ENCODE data around the gene TIGD1.
"Not testable (repeated sequence)": the region's sequence is repeated elsewhere in the genome, so short reads cannot be mapped to it uniquely, and the experiment has no call there.

TIGD1 gene

DNA sequence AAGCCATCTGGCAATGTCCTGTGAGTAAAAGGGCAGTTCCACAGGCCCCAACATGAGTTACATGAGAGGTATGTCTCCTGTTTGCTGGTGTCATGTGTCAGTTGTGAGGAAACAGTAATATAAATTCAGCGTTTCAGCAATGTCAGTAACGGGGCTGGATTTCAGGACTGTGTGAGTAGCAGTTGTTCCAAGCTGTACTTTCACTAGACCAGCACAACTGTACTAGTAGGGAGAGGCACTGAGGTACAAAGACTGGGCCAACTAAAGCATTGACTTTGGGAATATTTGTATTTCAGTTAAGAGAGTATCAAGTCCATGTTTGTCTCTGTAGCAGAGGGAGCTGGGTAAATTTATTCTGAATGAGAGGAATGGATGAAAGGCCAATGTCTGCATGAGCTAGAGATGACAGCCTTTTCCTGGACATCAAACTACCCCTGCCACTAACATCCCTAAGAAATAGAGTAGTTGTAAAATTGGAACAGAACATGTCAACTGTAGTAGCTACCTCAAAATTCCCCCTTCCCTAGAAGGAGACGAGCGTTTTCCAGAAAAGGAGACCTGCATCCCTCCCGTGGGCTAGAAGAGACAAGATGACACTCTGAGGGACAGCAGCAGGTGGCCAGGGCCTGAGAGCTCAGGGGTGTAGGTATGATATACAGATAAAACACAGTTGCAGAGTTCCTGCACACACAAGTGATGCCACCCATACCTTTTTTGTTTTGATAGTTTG lies 24.5 kb upstream of the TIGD1 start:
- Histone ChIP-seq H3K9me3 (replicated peaks in 1 of 11) (no peaks in the 10 kb centered on the region), H3K4me3 (no peak overlapping the region), H3K36me3 (peaks cover 54 to 98% (median 81%) of the 10 kb centered on the region in 11 experiments), H3K27ac (no peak overlapping the region), H3K27me3 (no peaks in the 10 kb centered on the region), H3K9ac (no peak overlapping the region), H3K4me1 (peaks cover 0 to 5% (median 0%) of the 10 kb centered on the region in 10 experiments; a peak in 2 of 20 replicates), H3K4me2 (no peak overlapping the region), H4K20me1 (peaks cover 0 to 19% (median 0%) of the 10 kb centered on the region in 11 experiments; a peak in 5 of 22 replicates)
- no peak for TF ChIP-seq Cebpa-rat (IDR thresholded peaks at IDR 0.05)

DNA sequence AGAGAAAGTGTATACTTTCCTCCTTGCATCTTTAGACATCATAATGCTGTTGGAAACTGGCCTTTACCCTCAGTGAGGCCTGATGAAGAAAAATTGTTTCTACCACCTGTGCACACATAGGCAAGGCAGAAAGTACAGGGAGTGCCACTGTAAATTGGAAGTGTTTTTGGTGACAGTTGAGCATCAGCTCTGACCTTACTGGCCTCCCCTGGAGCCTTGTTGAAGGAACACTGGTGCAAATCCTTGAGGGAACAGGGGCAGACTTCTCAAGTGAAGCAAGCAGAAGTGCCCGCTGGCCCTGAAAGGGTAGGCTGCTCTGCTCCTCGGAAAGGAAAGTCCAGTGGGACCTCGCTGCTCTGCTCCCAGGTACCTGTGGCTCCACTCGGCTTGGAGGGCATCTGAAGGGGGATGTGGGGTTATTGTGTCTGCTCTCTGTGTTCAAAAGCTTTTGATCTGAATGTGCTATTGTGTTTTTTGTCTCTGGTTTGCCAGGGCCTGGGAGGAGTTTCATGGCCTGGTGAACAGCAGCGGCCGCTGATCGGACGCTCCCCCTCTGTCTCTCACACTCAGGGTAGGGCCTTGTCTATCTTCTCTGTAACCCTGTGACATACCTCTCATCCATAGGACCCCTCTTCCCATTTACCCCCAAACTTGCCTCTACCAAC lies 23.5 kb upstream of the TIGD1 start:
- H3K36me3 ChIP-seq = peaks cover 64 to 99% (median 84%) of the 10 kb centered on the region in 11 experiments
- peaks cover 0 to 6% (median 0%) of the 10 kb centered on the region in 10 experiments; a peak in 4 of 20 replicates for H3K4me1 ChIP-seq
- H3K27ac ChIP-seq = no peak overlapping the region
- peaks cover 0 to 28% (median 0%) of the 10 kb centered on the region in 11 experiments; a peak in 6 of 22 replicates for H4K20me1 ChIP-seq
- no peaks in the 10 kb centered on the region for H3K9me3 ChIP-seq (replicated peaks in 1 of 11)
- no peak overlapping the region for H3K9ac ChIP-seq
- no peak overlapping the region for H3K4me3 ChIP-seq
- H3K4me2 ChIP-seq = no peak overlapping the region
- H3K27me3 ChIP-seq = no peaks in the 10 kb centered on the region
- TF ChIP-seq Cebpa-rat (IDR thresholded peaks at IDR 0.05) = no peak

DNA sequence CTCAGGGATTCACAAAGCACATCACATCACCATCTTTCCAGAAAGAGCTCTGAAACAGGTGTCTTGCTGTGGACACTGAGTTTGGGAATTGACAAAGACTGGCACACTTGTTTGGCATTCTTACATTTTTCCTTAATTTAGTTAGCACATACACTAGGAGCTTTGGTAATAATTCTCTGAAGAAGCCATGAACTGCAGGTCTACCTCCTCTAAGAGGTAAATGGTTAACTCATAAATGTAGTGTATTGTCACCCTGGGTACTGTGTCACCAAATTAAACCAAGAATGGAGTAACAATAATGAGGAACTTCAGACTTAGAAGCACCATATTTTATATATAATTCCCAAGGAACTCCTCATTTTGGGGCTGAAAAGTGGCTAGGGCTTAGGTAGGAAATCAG lies 22.7 kb upstream of the TIGD1 start:
- Histone ChIP-seq H3K27ac (no peak overlapping the region), H3K4me2 (no peak overlapping the region), H3K9ac (no peak overlapping the region), H3K4me3 (no peak overlapping the region), H3K36me3 (peaks cover 72 to 99% (median 88%) of the 10 kb centered on the region in 11 experiments), H3K27me3 (no peaks in the 10 kb centered on the region), H3K4me1 (peaks cover 0 to 14% (median 2%) of the 10 kb centered on the region in 10 experiments; a peak in 9 of 20 replicates), H4K20me1 (peaks cover 0 to 37% (median 0%) of the 10 kb centered on the region in 11 experiments; a peak in 8 of 22 replicates), H3K9me3 (replicated peaks in 1 of 11) (no peaks in the 10 kb centered on the region)
- TF ChIP-seq Cebpa-rat (IDR thresholded peaks at IDR 0.05) = no peak

- peaks cover 0 to 22% (median under 1%) of the 10 kb centered on the region in 10 experiments; a peak in 7 of 20 replicates for H3K4me1 ChIP-seq
- H4K20me1 ChIP-seq = peaks cover 0 to 50% (median 0%) of the 10 kb centered on the region in 11 experiments; a peak in 8 of 22 replicates
- TF ChIP-seq Cebpa-rat (IDR thresholded peaks at IDR 0.05) = no peak
- H3K27me3 ChIP-seq = no peaks in the 10 kb centered on the region
- H3K4me3 ChIP-seq = no peak overlapping the region
- H3K9me3 ChIP-seq (replicated peaks in 1 of 11) = no peaks in the 10 kb centered on the region
- H3K4me2 ChIP-seq = no peak overlapping the region
- peaks cover 87 to 99% (median 96%) of the 10 kb centered on the region in 11 experiments for H3K36me3 ChIP-seq
- no peak overlapping the region for H3K27ac ChIP-seq
- no peak overlapping the region for H3K9ac ChIP-seq
These were observed 20.7 kb upstream of the TIGD1 start for GRCh38 chr2:232571026-232571474.

DNA sequence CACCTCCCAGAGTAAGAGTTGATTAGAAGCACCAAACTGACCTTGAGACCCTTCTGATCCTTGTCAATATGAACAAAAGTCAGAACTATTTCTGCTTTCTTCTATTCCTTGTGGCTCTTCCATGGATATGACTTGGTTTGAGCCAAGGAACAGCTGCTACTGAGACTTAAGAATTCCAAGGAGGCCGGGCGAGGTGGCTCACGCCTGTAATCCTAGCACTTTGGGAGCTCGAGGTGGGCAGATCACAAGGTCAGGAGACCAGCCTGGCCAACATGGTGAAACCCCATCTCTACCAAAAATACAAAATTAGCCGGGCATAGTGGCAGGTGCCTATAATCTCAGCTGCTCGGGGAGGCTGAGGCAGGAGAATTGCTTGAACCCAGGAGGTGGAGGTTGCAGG lies 20.1 kb upstream of the TIGD1 start:
- not testable (repeated sequence) for H3K27ac ChIP-seq; H3K4me2 ChIP-seq; H3K9ac ChIP-seq; H3K9me3 ChIP-seq (replicated peaks in 1 of 11); H3K4me3 ChIP-seq; H3K27me3 ChIP-seq
- Histone ChIP-seq H3K36me3 (peaks cover 93 to 100% (median 99%) of the 10 kb centered on the region in 11 experiments), H4K20me1 (peaks cover 0 to 50% (median 0%) of the 10 kb centered on the region in 11 experiments; a peak in 8 of 22 replicates), H3K4me1 (peaks cover 0 to 22% (median 0%) of the 10 kb centered on the region in 10 experiments; a peak in 7 of 20 replicates)

GRCh38 chr2:232569541-232569940 lies 19.2 kb upstream of the TIGD1 start:
- Histone ChIP-seq H3K27ac (no peak overlapping the region), H3K4me3 (no peak overlapping the region), H3K9ac (no peak overlapping the region), H3K4me2 (no peak overlapping the region), H3K4me1 (peaks cover 0 to 22% (median 0%) of the 10 kb centered on the region in 10 experiments; a peak in 7 of 20 replicates), H3K36me3 (peaks cover 93 to 100% (median 99%) of the 10 kb centered on the region in 11 experiments), H3K27me3 (no peaks in the 10 kb centered on the region), H4K20me1 (peaks cover 0 to 50% (median 0%) of the 10 kb centered on the region in 11 experiments; a peak in 8 of 22 replicates), H3K9me3 (replicated peaks in 1 of 11) (no peaks in the 10 kb centered on the region)
- TF ChIP-seq Cebpa-rat (IDR thresholded peaks at IDR 0.05) = no peak

DNA sequence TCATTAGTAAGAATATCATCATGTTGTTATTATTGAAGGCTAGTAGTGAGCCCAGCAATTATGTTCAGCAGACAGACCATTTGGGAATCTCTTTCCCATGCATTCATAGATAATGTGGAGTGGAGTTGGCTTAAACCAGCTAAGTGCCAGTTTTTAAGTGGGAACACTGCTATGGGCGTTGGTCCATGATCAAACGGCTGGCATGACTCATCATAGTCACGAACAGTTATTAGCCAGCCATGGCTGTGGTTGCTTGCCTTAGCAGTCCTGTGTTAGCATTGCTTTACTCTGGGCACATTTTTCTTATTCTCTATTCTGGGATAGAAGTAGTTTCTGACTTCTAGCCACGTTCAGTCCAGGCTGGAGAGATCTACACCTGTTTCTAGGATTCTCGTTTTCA lies 17.8 kb upstream of the TIGD1 start:
- H3K4me3 ChIP-seq = no peak overlapping the region
- no peaks in the 10 kb centered on the region for H3K27me3 ChIP-seq
- no peak for TF ChIP-seq Cebpa-rat (IDR thresholded peaks at IDR 0.05)
- peaks cover 0 to 22% (median 0%) of the 10 kb centered on the region in 10 experiments; a peak in 7 of 20 replicates for H3K4me1 ChIP-seq
- peak overlapping the region in 2 of 11 experiments; percentile 19 to 54; a peak in 4 of 22 replicates for H3K4me2 ChIP-seq
- no peaks in the 10 kb centered on the region for H3K9me3 ChIP-seq (replicated peaks in 1 of 11)
- H3K36me3 ChIP-seq = peaks cover 95 to 100% (median 100%) of the 10 kb centered on the region in 11 experiments
- H4K20me1 ChIP-seq = peaks cover 0 to 49% (median 3%) of the 10 kb centered on the region in 11 experiments; a peak in 8 of 22 replicates
- peak overlapping the region in 1 of 11 experiments; percentile 36; a peak in 2 of 22 replicates for H3K27ac ChIP-seq
- H3K9ac ChIP-seq = no peak overlapping the region

DNA sequence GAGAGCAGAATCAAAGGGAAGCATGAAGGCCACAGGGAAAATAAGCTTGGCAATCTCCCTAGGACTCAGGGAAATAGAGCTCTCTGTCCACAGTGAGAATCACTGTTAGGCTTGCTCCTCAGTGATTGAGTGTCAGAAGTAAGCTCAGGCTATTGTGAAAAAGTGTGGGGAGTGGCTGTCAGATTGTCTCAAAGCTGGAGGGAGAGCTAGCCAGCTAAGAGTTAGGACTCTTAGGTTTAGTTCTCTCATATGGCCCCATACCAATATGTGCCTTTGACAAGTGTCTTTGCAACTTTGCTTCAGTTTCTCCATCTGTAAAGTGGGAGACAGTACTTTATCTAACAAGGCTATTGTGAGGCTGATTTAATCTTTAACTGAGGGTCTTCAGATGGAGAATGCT lies 17.4 kb upstream of the TIGD1 start:
- H3K36me3 ChIP-seq = peaks cover 95 to 100% (median 100%) of the 10 kb centered on the region in 11 experiments
- no peaks in the 10 kb centered on the region for H3K9me3 ChIP-seq (replicated peaks in 1 of 11)
- no peak overlapping the region for H3K9ac ChIP-seq
- TF ChIP-seq Cebpa-rat (IDR thresholded peaks at IDR 0.05) = no peak
- H3K4me1 ChIP-seq = peaks cover 0 to 22% (median 0%) of the 10 kb centered on the region in 10 experiments; a peak in 7 of 20 replicates
- no peaks in the 10 kb centered on the region for H3K27me3 ChIP-seq
- H3K4me2 ChIP-seq = peak overlapping the region in 2 of 11 experiments; percentile 19 to 54; a peak in 5 of 22 replicates
- no peak overlapping the region for H3K4me3 ChIP-seq
- H4K20me1 ChIP-seq = peaks cover 0 to 50% (median 5%) of the 10 kb centered on the region in 11 experiments; a peak in 8 of 22 replicates
- peak overlapping the region in 1 of 11 experiments; percentile 16; a peak in 1 of 22 replicates for H3K27ac ChIP-seq

GRCh38 chr2:232563580-232563979 lies 13.2 kb upstream of the TIGD1 start:
- Histone ChIP-seq H3K9me3 (replicated peaks in 1 of 11) (no peaks in the 10 kb centered on the region), H4K20me1 (peaks cover 0 to 61% (median 4%) of the 10 kb centered on the region in 11 experiments; a peak in 8 of 22 replicates), H3K4me2 (no peak overlapping the region), H3K36me3 (peaks cover 93 to 100% (median 97%) of the 10 kb centered on the region in 11 experiments), H3K9ac (no peak overlapping the region), H3K27me3 (no peaks in the 10 kb centered on the region), H3K4me3 (no peak overlapping the region), H3K27ac (no peak overlapping the region), H3K4me1 (peaks cover 0 to 17% (median 0%) of the 10 kb centered on the region in 10 experiments; a peak in 7 of 20 replicates)
- TF ChIP-seq Cebpa-rat (IDR thresholded peaks at IDR 0.05) = no peak

Data from BLaER1 treated with 17β-estradiol and CSF1 and Interleukin-3, amounts not matched to agents 10 nM and 100 nM (cell line).